Kasumi-1 (cell line): ENCODE measurements around the gene GPR156.
"Not testable (repeated sequence)": the region's sequence is repeated elsewhere in the genome, so short reads cannot be mapped to it uniquely, and the experiment has no call there.

Source experiments
- DNase-seq, 2 experiments: peaks; one replicate each; lab custom pipeline; 2025; lab: John Stamatoyannopoulos, UW

GPR156 gene

GRCh38 chr3:120160050-120160449, 125.0 kb downstream of the GPR156 start:
- no peak for DNase-seq

DNA sequence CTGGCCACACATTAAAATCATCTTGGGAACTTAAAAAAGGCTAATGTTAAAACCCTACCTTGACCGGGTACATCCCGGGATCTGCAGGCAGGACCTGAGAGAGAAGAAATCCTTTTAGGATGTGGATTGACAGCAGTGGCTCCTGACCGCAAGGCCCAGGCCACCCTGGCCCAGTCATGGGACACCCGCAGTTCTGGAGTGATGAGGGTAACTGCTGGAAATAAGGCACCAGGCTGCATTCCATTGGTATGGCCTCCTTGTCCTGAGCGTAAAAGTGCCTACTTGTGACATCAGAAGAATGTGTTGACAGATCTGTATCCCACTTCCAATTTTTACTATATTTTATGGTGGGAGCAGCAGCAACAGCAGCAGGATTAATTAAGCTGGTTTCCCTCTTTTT, 127.3 kb downstream of the GPR156 start:
- no peak for DNase-seq

GRCh38 chr3:120157113-120157512, 127.9 kb downstream of the GPR156 start:
- DNase-seq: no peak

DNA sequence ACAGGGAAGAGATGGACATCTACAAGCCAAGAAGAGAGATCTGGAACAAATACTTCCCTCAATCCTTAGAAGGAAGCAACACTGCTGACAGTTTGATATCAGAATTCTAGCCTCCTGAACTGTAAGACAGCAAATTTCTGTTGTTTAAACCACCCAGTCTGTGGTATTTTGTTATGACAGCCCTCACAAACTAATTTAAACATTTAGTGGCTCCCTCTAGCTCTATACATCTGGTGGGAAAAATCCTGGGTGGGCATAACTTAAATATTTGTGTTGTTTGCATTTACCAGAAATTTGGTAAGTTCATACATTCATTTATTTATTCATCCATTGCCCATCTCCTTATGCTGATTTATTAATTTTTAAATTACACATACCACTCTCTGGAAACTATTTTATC, 128.3 kb downstream of the GPR156 start:
- no peak for DNase-seq

DNA sequence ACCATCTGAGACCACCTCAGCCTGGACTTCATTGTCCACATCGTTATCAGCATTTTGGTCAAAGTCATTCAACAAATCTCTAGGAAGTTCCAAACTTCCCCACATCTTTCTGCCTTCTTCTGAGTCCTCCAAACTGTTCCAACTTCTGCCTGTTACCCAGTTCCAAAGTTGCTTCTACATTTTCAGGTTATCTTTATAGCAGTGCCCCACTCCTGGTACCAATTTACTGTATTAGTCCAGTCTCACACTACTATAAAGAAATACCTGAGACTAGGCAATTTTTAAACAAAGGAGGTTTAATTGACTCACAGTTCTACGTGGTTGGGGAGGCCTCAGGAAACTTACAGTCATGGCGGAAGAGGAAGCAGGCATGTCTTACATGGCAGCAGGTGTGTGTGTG, 129.3 kb downstream of the GPR156 start:
- not testable (repeated sequence) for DNase-seq

GRCh38 chr3:120155108-120155507, 129.9 kb downstream of the GPR156 start:
- DNase-seq: no peak

- DNase-seq: no peak
Observed at GRCh38 chr3:120153294-120153693, 131.7 kb downstream of the GPR156 start.

DNA sequence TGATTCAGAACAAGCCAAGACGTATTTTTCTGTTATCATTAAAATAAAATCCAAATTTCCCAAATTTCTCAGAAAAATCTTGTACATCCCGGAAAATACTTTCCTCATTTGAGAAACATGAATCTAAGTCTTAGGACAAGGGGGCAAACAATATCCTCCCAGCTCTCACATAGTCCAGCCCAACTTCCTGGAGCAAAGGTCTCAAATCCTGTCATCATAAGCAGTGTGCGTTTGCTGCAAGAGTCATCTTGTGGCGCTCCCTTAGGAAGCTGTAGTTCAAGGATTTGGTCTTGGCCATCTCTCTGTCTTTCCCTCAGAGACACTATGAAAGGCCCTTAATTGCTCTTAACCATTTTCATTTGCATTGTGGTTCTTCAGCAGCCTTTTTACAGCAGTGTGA, 133.2 kb downstream of the GPR156 start:
- DNase-seq: no peak

GRCh38 chr3:120148187-120148949, 136.7 kb downstream of the GPR156 start:
- DNase-seq: peak in 1 of 2 experiments; percentile 23

- peak; percentile 8 to 22 for DNase-seq
Observed at GRCh38 chr3:120147072-120147871, 137.8 kb downstream of the GPR156 start.

- DNase-seq: no peak
Observed at GRCh38 chr3:120145542-120146285, 139.3 kb downstream of the GPR156 start.

- no peak for DNase-seq
Observed at GRCh38 chr3:120144267-120144666, 140.8 kb downstream of the GPR156 start.

- no peak for DNase-seq
Observed at GRCh38 chr3:120143676-120144075, 141.3 kb downstream of the GPR156 start.

DNA sequence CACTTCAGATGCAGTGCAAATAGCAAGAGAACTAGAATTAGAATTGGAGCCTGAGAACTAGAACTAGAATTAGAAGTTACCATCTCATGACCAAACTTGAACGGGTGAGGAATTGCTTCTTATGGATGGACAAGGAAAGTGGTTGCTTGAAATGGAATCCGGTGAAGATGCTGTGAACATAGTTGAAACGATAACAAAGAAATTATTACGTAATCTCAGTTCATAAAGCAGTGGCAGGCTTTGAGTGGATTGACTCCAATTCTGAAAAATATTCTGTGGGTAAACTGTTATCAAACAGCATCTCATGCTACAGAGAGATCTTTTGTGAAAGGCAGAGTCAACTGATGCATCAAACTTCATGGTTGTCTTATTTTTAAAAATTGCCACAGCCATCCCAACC, 142.8 kb downstream of the GPR156 start:
- no peak for DNase-seq

GRCh38 chr3:120140098-120140742, 144.8 kb downstream of the GPR156 start:
- DNase-seq: no peak

DNA sequence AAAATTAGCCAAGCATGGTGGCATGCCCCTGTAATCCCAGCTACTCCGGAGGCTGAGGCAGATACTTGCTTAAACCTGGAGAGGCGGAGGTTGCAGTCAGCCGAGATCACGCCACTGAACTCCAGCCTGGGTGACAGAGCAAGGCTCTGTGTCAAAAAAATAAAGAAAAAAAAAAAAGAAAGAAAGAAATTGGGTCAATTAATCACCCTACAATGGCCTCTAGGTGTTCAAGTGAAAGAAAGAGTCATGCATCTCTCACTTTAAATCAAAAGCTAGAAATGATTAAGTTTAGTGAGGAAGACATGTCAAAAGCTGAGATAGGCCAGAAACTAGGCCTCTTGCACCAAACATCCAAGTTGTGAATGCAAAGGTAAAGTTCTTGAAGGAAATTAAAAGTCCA, 145.9 kb downstream of the GPR156 start:
- DNase-seq: no peak

GRCh38 chr3:120137548-120137947, 147.5 kb downstream of the GPR156 start:
- no peak for DNase-seq

DNA sequence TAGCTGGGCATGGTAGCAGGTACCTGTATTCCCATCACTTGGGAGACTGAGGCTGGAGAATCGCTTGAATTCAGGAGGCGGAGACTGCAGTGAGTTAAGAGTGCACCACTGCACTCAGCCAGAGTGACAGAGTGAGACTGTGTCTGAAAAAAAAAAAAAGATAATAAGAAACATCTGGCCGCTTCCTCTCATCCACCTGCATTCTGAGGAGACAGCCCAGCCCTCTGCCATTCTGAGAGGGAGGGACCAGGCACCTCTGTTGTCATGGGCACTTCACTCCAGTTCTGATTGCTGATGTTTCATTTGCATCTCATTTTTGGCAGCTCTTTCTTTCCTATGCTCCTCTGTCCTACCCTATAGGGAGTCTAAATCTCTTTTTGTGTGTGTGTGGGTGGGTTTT, 154.4 kb downstream of the GPR156 start:
- no peak for DNase-seq

- DNase-seq: no peak
Observed at GRCh38 chr3:120129718-120130513, 155.1 kb downstream of the GPR156 start.

DNA sequence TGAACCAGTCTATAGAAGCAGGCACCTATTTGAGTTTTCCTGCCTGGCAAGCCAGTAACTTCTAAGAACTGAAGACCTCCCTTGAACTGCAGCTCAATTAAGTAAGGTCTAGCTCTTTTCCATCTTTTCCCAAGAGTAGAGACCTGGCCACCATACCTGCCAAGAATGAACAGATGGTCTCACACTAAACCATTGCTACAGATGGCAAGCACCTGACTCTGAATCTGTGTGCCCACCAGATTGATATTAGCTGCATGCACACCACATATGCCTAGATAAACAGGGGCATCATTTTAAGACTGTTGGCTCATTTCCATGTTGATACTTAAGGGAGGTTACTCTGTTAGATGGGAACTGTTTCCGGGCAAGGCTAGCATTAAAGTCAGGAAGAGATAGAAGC, 156.0 kb downstream of the GPR156 start:
- no peak for DNase-seq

- no peak for DNase-seq
Observed at GRCh38 chr3:120125992-120126391, 159.0 kb downstream of the GPR156 start.
